ENCODE results near the gene GNG2. TPM values are rescaled to one million over a fixed set of nuclear protein-coding genes. Genes with fewer than 3 reads are reported as not detected.
A peak's percentile ranks its signal among the peaks of the same experiment; 100 is the strongest.

Gene GNG2
- total and polyA plus RNA-seq, 2 experiments from 2014 or later: 5.0 to 13.7 TPM

- WGBS (ENCODE audit: low lambda C conversion rate, missing lambda C conversion rate): 100% methylated on average over 1 of the region's 1 CpG
- no peaks in the 10 kb centered on the region for H4K20me1 ChIP-seq (ENCODE audit: insufficient read depth, poor library complexity, severe bottlenecking)
- H3K4me2 ChIP-seq: no peak overlapping the region
- no peaks in the 10 kb centered on the region for H3K79me2 ChIP-seq
- no peak overlapping the region for H2AFZ ChIP-seq
- peaks cover 4% of the 10 kb centered on the region for H3K4me1 ChIP-seq (ENCODE audit: insufficient read depth)
- no peaks in the 10 kb centered on the region for H3K9me3 ChIP-seq (ENCODE audit: low read depth)
- DNase-seq (ENCODE audit: low spot score): no peak
- H3K9me2 ChIP-seq (replicated peaks; ENCODE audit: insufficient read depth): no peaks in the 10 kb centered on the region
- no peak overlapping the region for H3K4me3 ChIP-seq
- no peaks in the 10 kb centered on the region for H3K27me3 ChIP-seq
- no peak for TF ChIP-seq EZH2phosphoT487 (IDR thresholded peaks at IDR 0.05; ENCODE audit: low read depth, severe bottlenecking, unreplicated experiment)
- no peak for TF ChIP-seq EZH2 (IDR thresholded peaks at IDR 0.05; ENCODE audit: borderline replicate concordance)
- TF ChIP-seq, protein P1, sequence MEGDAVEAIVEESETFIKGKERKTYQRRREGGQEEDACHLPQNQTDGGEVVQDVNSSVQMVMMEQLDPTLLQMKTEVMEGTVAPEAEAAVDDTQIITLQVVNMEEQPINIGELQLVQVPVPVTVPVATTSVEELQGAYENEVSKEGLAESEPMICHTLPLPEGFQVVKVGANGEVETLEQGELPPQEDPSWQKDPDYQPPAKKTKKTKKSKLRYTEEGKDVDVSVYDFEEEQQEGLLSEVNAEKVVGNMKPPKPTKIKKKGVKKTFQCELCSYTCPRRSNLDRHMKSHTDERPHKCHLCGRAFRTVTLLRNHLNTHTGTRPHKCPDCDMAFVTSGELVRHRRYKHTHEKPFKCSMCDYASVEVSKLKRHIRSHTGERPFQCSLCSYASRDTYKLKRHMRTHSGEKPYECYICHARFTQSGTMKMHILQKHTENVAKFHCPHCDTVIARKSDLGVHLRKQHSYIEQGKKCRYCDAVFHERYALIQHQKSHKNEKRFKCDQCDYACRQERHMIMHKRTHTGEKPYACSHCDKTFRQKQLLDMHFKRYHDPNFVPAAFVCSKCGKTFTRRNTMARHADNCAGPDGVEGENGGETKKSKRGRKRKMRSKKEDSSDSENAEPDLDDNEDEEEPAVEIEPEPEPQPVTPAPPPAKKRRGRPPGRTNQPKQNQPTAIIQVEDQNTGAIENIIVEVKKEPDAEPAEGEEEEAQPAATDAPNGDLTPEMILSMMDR (IDR thresholded peaks at IDR 0.05; ENCODE audit: poor library complexity): no peak
- no peaks in the 10 kb centered on the region for H3K36me3 ChIP-seq (replicated peaks; ENCODE audit: insufficient read depth, low read depth)
- H3K27ac ChIP-seq: no peak overlapping the region
Measured at GRCh38 chr14:51938137-51938536, 77.7 kb downstream of the GNG2 start.

DNA sequence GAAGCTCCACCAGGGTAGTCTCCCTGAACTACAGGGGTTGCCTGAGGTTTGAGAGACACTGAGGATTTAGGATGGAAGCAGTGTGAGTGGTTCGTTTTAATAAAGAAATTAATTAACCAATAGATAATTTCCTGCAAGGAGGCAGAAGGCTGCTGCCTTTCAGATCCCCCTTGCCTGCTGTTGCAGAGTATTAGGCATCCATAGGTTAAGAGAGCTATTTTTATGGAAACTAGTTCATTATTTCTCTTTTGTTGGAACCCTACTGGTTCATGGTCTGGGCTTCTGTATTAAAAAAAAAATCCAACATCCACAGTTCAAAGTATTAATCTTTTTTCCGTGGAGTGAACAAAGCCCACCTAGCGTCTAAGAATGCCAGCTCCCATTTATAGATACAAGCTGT is 78.4 kb downstream of the GNG2 start:
- peak overlapping the region; percentile 44 for H3K4me2 ChIP-seq
- no peaks in the 10 kb centered on the region for H3K79me2 ChIP-seq
- H3K9me2 ChIP-seq (replicated peaks; ENCODE audit: insufficient read depth): no peaks in the 10 kb centered on the region
- H2AFZ ChIP-seq: no peak overlapping the region
- H3K4me1 ChIP-seq (ENCODE audit: insufficient read depth): peaks cover 4% of the 10 kb centered on the region
- H4K20me1 ChIP-seq (ENCODE audit: insufficient read depth, poor library complexity, severe bottlenecking): no peaks in the 10 kb centered on the region
- no peaks in the 10 kb centered on the region for H3K9me3 ChIP-seq (ENCODE audit: low read depth)
- peak overlapping the region; percentile 69 for H3K27ac ChIP-seq
- TF ChIP-seq, protein P1 (IDR thresholded peaks at IDR 0.05; ENCODE audit: poor library complexity): no peak
- TF ChIP-seq EZH2 (IDR thresholded peaks at IDR 0.05; ENCODE audit: borderline replicate concordance): no peak
- 60% methylated on average over 3 of the region's 3 CpGs for WGBS (ENCODE audit: low lambda C conversion rate, missing lambda C conversion rate)
- DNase-seq (ENCODE audit: low spot score): no peak
- no peaks in the 10 kb centered on the region for H3K36me3 ChIP-seq (replicated peaks; ENCODE audit: insufficient read depth, low read depth)
- no peaks in the 10 kb centered on the region for H3K27me3 ChIP-seq
- H3K4me3 ChIP-seq: no peak overlapping the region

DNA sequence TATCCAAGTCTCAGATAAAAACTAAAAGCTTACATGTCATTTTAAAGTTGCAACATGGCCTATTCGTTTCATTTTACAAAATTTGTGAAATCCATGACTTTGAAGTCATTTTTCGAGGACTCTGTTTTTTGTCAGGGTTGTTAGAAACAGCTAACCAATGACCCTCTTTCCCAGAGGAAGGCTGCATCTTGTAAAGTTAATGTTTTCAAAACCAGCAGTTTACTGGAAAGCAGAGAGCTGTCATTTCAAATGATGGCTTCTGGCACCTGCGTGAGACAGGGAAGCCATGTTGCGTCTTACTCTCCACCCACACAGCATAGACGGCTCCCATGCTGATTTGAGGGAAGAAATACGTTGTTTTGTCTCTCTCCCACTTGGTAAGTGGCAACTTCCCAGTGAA is 78.8 kb downstream of the GNG2 start:
- Histone ChIP-seq H3K9me2 (replicated peaks; ENCODE audit: insufficient read depth) (no peaks in the 10 kb centered on the region), H2AFZ (no peak overlapping the region), H3K4me2 (peak overlapping the region; percentile 44), H3K4me3 (no peak overlapping the region), H3K27ac (peak overlapping the region; percentile 69), H3K27me3 (no peaks in the 10 kb centered on the region), H4K20me1 (ENCODE audit: insufficient read depth, poor library complexity, severe bottlenecking) (no peaks in the 10 kb centered on the region), H3K4me1 (ENCODE audit: insufficient read depth) (peaks cover 4% of the 10 kb centered on the region), H3K9me3 (ENCODE audit: low read depth) (no peaks in the 10 kb centered on the region), H3K36me3 (replicated peaks; ENCODE audit: insufficient read depth, low read depth) (no peaks in the 10 kb centered on the region), H3K79me2 (no peaks in the 10 kb centered on the region)
- 57% methylated on average over 6 of the region's 6 CpGs for WGBS (ENCODE audit: low lambda C conversion rate, missing lambda C conversion rate)
- no peak for DNase-seq (ENCODE audit: low spot score)
- TF ChIP-seq EZH2phosphoT487 (IDR thresholded peaks at IDR 0.05; ENCODE audit: low read depth, severe bottlenecking, unreplicated experiment) (no peak), EZH2 (IDR thresholded peaks at IDR 0.05; ENCODE audit: borderline replicate concordance) (no peak)
- TF ChIP-seq, protein P1 (IDR thresholded peaks at IDR 0.05; ENCODE audit: poor library complexity): no peak

All from hepatocyte (in vitro differentiated cells).